Measurements from ENCODE around the gene CHD5. TPM values are rescaled to one million over a fixed set of nuclear protein-coding genes. Genes with fewer than 3 reads are reported as not detected.
"Not testable (repeated sequence)": the region's sequence is repeated elsewhere in the genome, so short reads cannot be mapped to it uniquely, and the experiment has no call there.

The CHD5 gene
- total and polyA plus RNA-seq, 5 donors = 0.23 to 0.53 (median 0.29) TPM

DNA sequence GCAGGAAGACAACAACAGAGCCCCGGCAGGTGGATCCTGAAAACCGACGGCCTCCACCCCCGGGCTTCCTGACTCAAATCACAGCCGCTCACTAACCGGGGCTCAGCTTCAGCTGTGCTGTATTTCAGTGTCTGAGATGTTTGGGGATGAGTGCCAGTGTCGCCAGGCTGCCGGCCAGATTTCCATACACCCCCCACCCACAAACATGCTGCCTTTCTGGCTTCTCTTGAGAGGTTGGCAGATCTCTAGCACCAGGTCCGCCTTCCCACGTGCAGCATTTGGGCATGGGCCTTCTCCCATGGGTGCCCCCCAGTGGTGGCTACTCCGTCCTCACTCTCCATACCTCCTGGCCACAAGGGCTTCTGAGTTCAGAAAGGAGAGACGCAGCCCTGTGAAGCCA, 99.7 kb downstream of the CHD5 start:
- Histone ChIP-seq H3K27me3 (ENCODE audit: control insufficient read depth, insufficient read depth) (no peaks in the 10 kb centered on the region), H3K9me3 (ENCODE audit: control insufficient read depth, low read length) (no peaks in the 10 kb centered on the region), H3K4me3 (ENCODE audit: low read length) (no peak overlapping the region), H3K4me1 (ENCODE audit: control insufficient read depth, insufficient read depth, low read length) (no peaks in the 10 kb centered on the region), H3K27ac (ENCODE audit: low read length) (no peak overlapping the region)
- ATAC-seq (no peak), DNase-seq (no peak)
- intact Hi-C loops (cut with DNase I) = no loop called here
- WGBS = 50% methylated on average over 12 of the region's 12 CpGs

DNA sequence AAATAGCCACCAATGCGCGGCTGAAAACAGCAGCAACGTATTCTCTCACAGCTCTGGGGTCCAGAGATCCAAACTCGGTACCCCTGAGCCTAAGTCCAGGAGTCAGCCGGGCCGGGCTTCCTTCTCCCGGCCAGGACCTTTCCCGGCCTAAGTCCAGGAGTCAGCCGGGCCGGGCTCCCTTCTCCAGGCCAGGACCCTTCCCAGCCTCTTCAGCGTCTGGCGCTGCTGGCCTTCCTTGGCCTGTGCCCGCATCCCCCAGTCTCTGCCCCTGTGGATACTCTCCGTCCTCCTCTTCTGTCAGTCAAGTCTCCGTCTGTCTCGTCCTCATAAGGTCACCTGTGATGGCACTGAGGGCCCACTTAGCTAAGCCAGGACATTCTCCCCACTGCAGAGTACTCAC, 102.2 kb downstream of the CHD5 start:
- WGBS = 97% methylated on average over 16 of the region's 16 CpGs
- H3K4me3 ChIP-seq (ENCODE audit: low read length) = no peak overlapping the region
- no peaks in the 10 kb centered on the region for H3K27me3 ChIP-seq (ENCODE audit: control insufficient read depth, insufficient read depth)
- no peak for ATAC-seq
- no peaks in the 10 kb centered on the region for H3K4me1 ChIP-seq (ENCODE audit: control insufficient read depth, insufficient read depth, low read length)
- intact Hi-C loops (cut with DNase I) = no loop called here
- no peak overlapping the region for H3K27ac ChIP-seq (ENCODE audit: low read length)
- H3K9me3 ChIP-seq (ENCODE audit: control insufficient read depth, low read length) = no peaks in the 10 kb centered on the region
- DNase-seq = peak in 1 of 3 donors; percentile 37

DNA sequence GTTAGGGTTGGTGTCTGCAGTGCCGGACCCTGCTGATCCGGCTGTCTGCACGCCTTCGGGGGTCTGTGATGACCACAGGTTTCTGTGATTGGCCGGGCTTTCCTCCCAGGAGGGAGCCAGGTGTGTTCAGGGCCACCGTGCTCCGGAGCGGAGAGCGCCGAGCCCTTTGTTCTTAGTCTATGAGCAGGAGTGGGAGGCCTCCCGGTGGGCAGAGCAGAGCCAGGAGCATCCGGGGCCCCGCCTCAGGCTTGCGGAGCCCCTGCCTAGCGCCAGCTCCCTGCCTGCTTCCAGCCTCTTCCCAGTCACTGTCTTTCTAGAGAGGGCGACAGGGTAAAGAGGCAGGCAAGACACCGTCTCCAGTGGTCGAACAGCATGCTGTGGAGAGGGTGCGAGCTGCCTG, 102.6 kb downstream of the CHD5 start:
- 77% methylated on average over 19 of the region's 19 CpGs for WGBS
- Histone ChIP-seq H3K9me3 (ENCODE audit: control insufficient read depth, low read length) (no peaks in the 10 kb centered on the region), H3K27me3 (ENCODE audit: control insufficient read depth, insufficient read depth) (no peaks in the 10 kb centered on the region), H3K4me1 (ENCODE audit: control insufficient read depth, insufficient read depth, low read length) (no peaks in the 10 kb centered on the region), H3K27ac (ENCODE audit: low read length) (no peak overlapping the region), H3K4me3 (ENCODE audit: low read length) (no peak overlapping the region)
- ATAC-seq (no peak), DNase-seq (peak in 1 of 3 donors; percentile 36)
- intact Hi-C loops (cut with DNase I) = no loop called here

GRCh38 chr1:6077061-6077460, 103.1 kb downstream of the CHD5 start:
- WGBS = 89% methylated on average over 8 of the region's 8 CpGs

GRCh38 chr1:6075748-6076147, 104.4 kb downstream of the CHD5 start:
- Histone ChIP-seq H3K4me3 (ENCODE audit: low read length) (no peak overlapping the region), H3K9me3 (ENCODE audit: control insufficient read depth, low read length) (no peaks in the 10 kb centered on the region), H3K27me3 (ENCODE audit: control insufficient read depth, insufficient read depth) (no peaks in the 10 kb centered on the region), H3K27ac (ENCODE audit: low read length) (no peak overlapping the region), H3K4me1 (ENCODE audit: control insufficient read depth, insufficient read depth, low read length) (no peaks in the 10 kb centered on the region)
- ATAC-seq (no peak), DNase-seq (no peak)
- WGBS = 98% methylated on average over 3 of the region's 3 CpGs
- intact Hi-C loops (cut with DNase I) = no loop called here

More at GRCh38 chr1:6077061-6077460, 103.1 kb downstream of the CHD5 start:
- intact Hi-C loops (cut with DNase I); DNase-seq; H3K4me3 ChIP-seq (ENCODE audit: low read length); H3K27me3 ChIP-seq (ENCODE audit: control insufficient read depth, insufficient read depth); H3K27ac ChIP-seq (ENCODE audit: low read length); H3K4me1 ChIP-seq (ENCODE audit: control insufficient read depth, insufficient read depth, low read length); H3K9me3 ChIP-seq (ENCODE audit: control insufficient read depth, low read length); ATAC-seq: not testable (repeated sequence)

GRCh38 chr1:6074192-6074901, 105.8 kb downstream of the CHD5 start:
- DNase-seq (no peak), ATAC-seq (no peak)
- 96% methylated on average over 21 of the region's 21 CpGs for WGBS
- intact Hi-C loops (cut with DNase I) = no loop called here
- no peaks in the 10 kb centered on the region for H3K27me3 ChIP-seq (ENCODE audit: control insufficient read depth, insufficient read depth)
- no peaks in the 10 kb centered on the region for H3K4me1 ChIP-seq (ENCODE audit: control insufficient read depth, insufficient read depth, low read length)
- no peaks in the 10 kb centered on the region for H3K9me3 ChIP-seq (ENCODE audit: control insufficient read depth, low read length)
- no peak overlapping the region for H3K4me3 ChIP-seq (ENCODE audit: low read length)
- H3K27ac ChIP-seq (ENCODE audit: low read length) = no peak overlapping the region

DNA sequence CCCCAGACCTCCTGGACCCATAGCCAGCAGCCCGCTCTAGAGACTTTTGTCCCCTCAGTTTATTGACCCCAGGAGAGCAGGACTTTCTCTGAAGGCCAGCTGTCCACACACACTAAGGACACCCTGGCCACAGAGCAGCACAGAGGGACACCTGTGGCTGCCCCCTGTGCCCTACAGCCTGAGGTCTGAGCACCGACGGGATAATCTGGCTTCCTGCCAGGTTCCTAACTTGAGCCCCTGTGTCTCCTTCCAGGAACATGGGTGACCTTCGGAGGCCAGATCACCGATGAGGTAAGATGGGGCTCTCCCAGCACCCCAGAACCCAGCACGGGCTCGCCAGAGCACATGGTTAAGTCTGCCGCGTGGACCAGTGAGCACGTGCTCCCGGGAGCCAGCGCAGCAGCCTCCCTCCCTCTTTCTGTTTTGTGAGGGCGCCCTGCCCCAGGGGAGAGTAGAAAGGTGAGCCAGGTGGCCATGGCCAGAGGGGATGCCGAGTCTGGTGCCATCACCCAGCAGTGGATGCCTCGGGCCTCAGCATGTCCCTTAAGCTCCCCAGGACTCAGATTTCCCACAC, 106.6 kb downstream of the CHD5 start:
- intact Hi-C loops (cut with DNase I) = no loop called here
- WGBS = 87% methylated on average over 15 of the region's 15 CpGs
- H3K4me1 ChIP-seq (ENCODE audit: control insufficient read depth, insufficient read depth, low read length) = no peaks in the 10 kb centered on the region
- no peaks in the 10 kb centered on the region for H3K27me3 ChIP-seq (ENCODE audit: control insufficient read depth, insufficient read depth)
- no peak overlapping the region for H3K4me3 ChIP-seq (ENCODE audit: low read length)
- H3K9me3 ChIP-seq (ENCODE audit: control insufficient read depth, low read length) = no peaks in the 10 kb centered on the region
- no peak for ATAC-seq
- peak in 1 of 3 donors; percentile 40 for DNase-seq
- H3K27ac ChIP-seq (ENCODE audit: low read length) = no peak overlapping the region

DNA sequence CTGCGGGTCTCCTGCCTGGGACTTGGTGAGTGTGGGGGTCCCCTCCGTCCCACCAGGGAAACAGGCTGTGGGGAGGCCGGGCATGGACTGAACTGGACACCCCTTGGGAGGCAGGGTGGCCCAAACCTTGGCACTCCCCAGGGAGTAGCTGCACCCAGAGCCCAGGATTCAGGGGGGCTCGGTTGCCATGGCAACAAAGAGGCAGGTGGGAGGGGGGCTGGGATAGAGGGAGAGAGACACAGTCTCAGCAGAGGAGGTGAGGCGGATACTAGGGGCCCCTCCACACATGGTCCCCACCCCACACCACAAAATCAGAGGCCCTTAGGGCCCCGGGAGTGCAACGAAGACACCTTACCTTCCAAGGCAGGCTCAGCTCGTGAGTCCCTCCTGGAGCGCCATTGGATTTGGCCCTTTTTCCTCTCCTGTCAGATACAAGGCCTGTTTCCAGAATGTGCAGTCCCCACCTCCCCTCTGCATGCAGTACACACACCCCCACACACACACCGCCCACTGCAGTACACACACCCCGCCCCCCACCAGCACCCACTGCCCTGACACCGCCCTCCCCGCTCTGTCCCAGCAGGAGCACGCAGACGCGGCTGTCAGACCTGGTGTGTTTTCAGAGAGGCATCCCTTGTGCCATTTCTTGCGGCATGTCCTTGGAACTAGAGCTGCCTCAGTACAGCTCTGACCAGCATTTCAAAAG, 107.2 kb downstream of the CHD5 start:
- intact Hi-C loops (cut with DNase I) = no loop called here
- Histone ChIP-seq H3K27ac (ENCODE audit: low read length) (no peak overlapping the region), H3K4me1 (ENCODE audit: control insufficient read depth, insufficient read depth, low read length) (no peaks in the 10 kb centered on the region), H3K4me3 (ENCODE audit: low read length) (no peak overlapping the region), H3K9me3 (ENCODE audit: control insufficient read depth, low read length) (no peaks in the 10 kb centered on the region), H3K27me3 (ENCODE audit: control insufficient read depth, insufficient read depth) (no peaks in the 10 kb centered on the region)
- 91% methylated on average over 17 of the region's 17 CpGs for WGBS
- DNase-seq = peak in 1 of 3 donors; percentile 46
- ATAC-seq = no peak

- no peaks in the 10 kb centered on the region for H3K9me3 ChIP-seq (ENCODE audit: control insufficient read depth, low read length)
- intact Hi-C loops (cut with DNase I) = no loop called here
- H3K27ac ChIP-seq (ENCODE audit: low read length) = no peak overlapping the region
- ATAC-seq (no peak), DNase-seq (no peak)
- no peaks in the 10 kb centered on the region for H3K4me1 ChIP-seq (ENCODE audit: control insufficient read depth, insufficient read depth, low read length)
- H3K27me3 ChIP-seq (ENCODE audit: control insufficient read depth, insufficient read depth) = no peaks in the 10 kb centered on the region
- H3K4me3 ChIP-seq (ENCODE audit: low read length) = no peak overlapping the region
- 86% methylated on average over 13 of the region's 13 CpGs for WGBS
Observed at GRCh38 chr1:6071219-6071618, 108.9 kb downstream of the CHD5 start.

DNA sequence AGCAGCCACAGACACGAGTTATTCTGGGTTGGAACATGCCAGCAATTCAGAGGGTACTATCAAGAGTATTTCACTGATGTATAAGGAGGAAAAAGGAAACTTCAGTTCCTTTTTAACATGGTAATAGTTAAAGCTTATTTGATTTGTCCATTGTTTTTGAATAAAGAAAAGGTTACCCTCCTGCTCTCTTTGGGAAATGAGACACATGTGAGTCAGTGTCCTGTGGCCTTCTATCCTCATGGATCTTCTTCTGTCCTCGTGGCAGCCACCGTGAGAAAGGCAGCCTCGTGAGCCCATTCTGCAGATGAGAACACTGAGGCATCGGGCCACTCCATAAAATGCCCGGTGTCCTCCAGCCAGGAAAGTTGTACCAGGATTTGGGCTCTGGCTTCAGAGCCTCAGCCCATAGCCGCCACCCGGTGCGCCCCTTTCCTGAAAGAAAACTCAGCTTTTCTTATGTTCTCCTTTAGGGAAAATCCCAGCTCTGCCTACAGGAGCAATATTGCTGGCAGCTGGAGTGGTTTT, 109.6 kb downstream of the CHD5 start:
- intact Hi-C loops (cut with DNase I) = no loop called here
- Histone ChIP-seq H3K9me3 (ENCODE audit: control insufficient read depth, low read length) (no peaks in the 10 kb centered on the region), H3K27ac (ENCODE audit: low read length) (no peak overlapping the region), H3K27me3 (ENCODE audit: control insufficient read depth, insufficient read depth) (no peaks in the 10 kb centered on the region), H3K4me1 (ENCODE audit: control insufficient read depth, insufficient read depth, low read length) (no peaks in the 10 kb centered on the region), H3K4me3 (ENCODE audit: low read length) (no peak overlapping the region)
- WGBS = 87% methylated on average over 9 of the region's 9 CpGs
- no peak for DNase-seq
- ATAC-seq = no peak

- Histone ChIP-seq H3K27me3 (ENCODE audit: control insufficient read depth, insufficient read depth) (no peaks in the 10 kb centered on the region), H3K4me3 (ENCODE audit: low read length) (no peak overlapping the region), H3K4me1 (ENCODE audit: control insufficient read depth, insufficient read depth, low read length) (no peaks in the 10 kb centered on the region), H3K9me3 (ENCODE audit: control insufficient read depth, low read length) (no peaks in the 10 kb centered on the region), H3K27ac (ENCODE audit: low read length) (no peak overlapping the region)
- intact Hi-C loops (cut with DNase I) = no loop called here
- no peak for ATAC-seq
- WGBS = 90% methylated on average over 14 of the region's 14 CpGs
- no peak for DNase-seq
Observed at GRCh38 chr1:6069573-6069972, 110.5 kb downstream of the CHD5 start.

Data from right cardiac atrium (tissue), 5 donors.